GM12878 (cell line): ENCODE results near the gene FAM222A. TPM values are rescaled to one million over a fixed set of nuclear protein-coding genes. Genes with fewer than 3 reads are reported as not detected.

Experiments used
- ATAC-seq: fragments of 200-7000 bp; cut with Tn5 transposase; 3 replicates; pipeline ENCODE4 v1.9.1; 2020; ENCODE audit warnings: mild to moderate bottlenecking, moderate library complexity
- BruUV-seq: library from RNA; stranded (reverse); fragments of 400-500 nt; replicated peaks from 2 replicates; lab custom pipeline; 2021; lab: Mats Ljungman, UMichigan
- CTCF ChIA-PET: fragments of 300-600 bp; sonication (Branson Sonifier 250); formaldehyde crosslinking; extraction: SDS; loops from one replicate; lab custom pipeline; 2021; ENCODE audit warnings: inconsistent platforms; lab: Yijun Ruan, JAX
- POLR2A ChIA-PET: fragments of 350-600 bp; formaldehyde crosslinking; extraction: SDS; loops from one replicate; lab custom pipeline; 2021; ENCODE audit warnings: inconsistent platforms; lab: Charles Lee
- RAD21 ChIA-PET: fragments of 300-600 bp; sonication (Branson Sonifier 250); formaldehyde crosslinking; loops from one replicate; lab custom pipeline; 2023; ENCODE audit warnings: antibody characterized with exemption; ENCODE audit not compliant: unreplicated experiment; lab: Charles Lee
- SMC1A ChIA-PET: fragments of 300-600 bp; sonication (Branson Sonifier 250); formaldehyde crosslinking; loops from one replicate; lab custom pipeline; 2023; ENCODE audit not compliant: unreplicated experiment, uncharacterized antibody; lab: Charles Lee
- DNase-seq: peaks from one replicate; pipeline ENCODE4 v3.0.0-alpha.2; 2011; ENCODE audit warnings: low read depth, low spot score
- FAIRE-seq: peaks from 3 replicates; lab custom pipeline; 2011; peaks lifted over from hg19 to GRCh38; lab: Jason Lieb, UNC
- H2AFZ ChIP-seq: 2 replicates; pipeline ENCODE4 v1.6.0; 2011; ENCODE audit warnings: low read depth, low read length, control low read depth; ENCODE audit not compliant: control insufficient read depth
- H3K27ac ChIP-seq: 2 replicates; pipeline ENCODE4 v1.5.1; 2011; ENCODE audit warnings: control low read depth; ENCODE audit not compliant: control insufficient read depth, insufficient read depth
- H3K27me3 ChIP-seq, 2 experiments: replicated peaks in 1 of 2; 2 replicates each; pipeline versions ENCODE4 v1.6.0 to v1.6.1; 2011; ENCODE audit warnings: low read length in 1 of 2; ENCODE audit not compliant: control insufficient read depth in 2 of 2, insufficient read depth in 2 of 2
- H3K36me3 ChIP-seq, 2 experiments: 2 replicates each; pipeline ENCODE4 v1.5.1; 2011; ENCODE audit warnings: low read length in 1 of 2; ENCODE audit not compliant: control insufficient read depth in 2 of 2, insufficient read depth in 2 of 2
- H3K4me1 ChIP-seq: 2 replicates; pipeline ENCODE4 v1.6.1; 2011; ENCODE audit warnings: mild to moderate bottlenecking, low read length, moderate library complexity, mixed read lengths; ENCODE audit not compliant: control insufficient read depth, insufficient read depth
- H3K4me2 ChIP-seq: 2 replicates; pipeline ENCODE4 v1.6.0; 2011; ENCODE audit warnings: control low read depth; ENCODE audit not compliant: control insufficient read depth, insufficient read depth
- H3K4me3 ChIP-seq: fragments of 200-600 bp; sonication (generic); 2 replicates; pipeline ENCODE4 v1.5.1; 2016
- H3K79me2 ChIP-seq: 2 replicates; pipeline ENCODE4 v1.6.0; 2011; ENCODE audit warnings: low read length; ENCODE audit not compliant: control insufficient read depth, insufficient read depth
- H3K9ac ChIP-seq: 2 replicates; pipeline ENCODE4 v1.8.0; 2011; ENCODE audit warnings: low read length, control low read depth, mixed read lengths; ENCODE audit not compliant: control insufficient read depth, insufficient read depth
- H3K9me3 ChIP-seq: replicated peaks from 3 replicates; pipeline ENCODE4 v1.5.1; 2011; ENCODE audit warnings: mild to moderate bottlenecking, low read length; ENCODE audit not compliant: control insufficient read depth, insufficient read depth
- H4K20me1 ChIP-seq: 2 replicates; pipeline ENCODE4 v1.6.0; 2011; ENCODE audit not compliant: control insufficient read depth, insufficient read depth
- ATF7 ChIP-seq: fragments of 450-650 bp; IDR thresholded peaks from 2 replicates; pipeline ENCODE4 v1.6.1; 2016; ENCODE audit warnings: low read depth, mild to moderate bottlenecking
- CBFB ChIP-seq: IDR thresholded peaks from 2 replicates; pipeline ENCODE4 v1.6.1; 2016; ENCODE audit warnings: antibody characterized with exemption, low read depth
- CREB1 ChIP-seq: IDR thresholded peaks from 2 replicates; pipeline ENCODE4 v1.6.1; 2012; ENCODE audit warnings: low read depth, mild to moderate bottlenecking, inconsistent platforms
- GATAD2B ChIP-seq: fragments of 450-650 bp; conservative IDR thresholded peaks from 2 replicates; pipeline ENCODE4 v1.6.1; 2017; ENCODE audit warnings: low read depth, mild to moderate bottlenecking, moderate library complexity
- MTA2 ChIP-seq: fragments of 450-650 bp; IDR thresholded peaks from 2 replicates; pipeline ENCODE4 v1.6.1; 2016; ENCODE audit warnings: low read depth, mild to moderate bottlenecking, moderate library complexity
- NFYA ChIP-seq: IDR thresholded peaks from 2 replicates; pipeline ENCODE4 v1.6.1; 2011; ENCODE audit warnings: low read depth, mild to moderate bottlenecking, low read length, improper control_type of control experiment, borderline replicate concordance
- POLR2A ChIP-seq: IDR thresholded peaks from 2 replicates; pipeline ENCODE4 v1.6.1; 2011; ENCODE audit warnings: low read depth, mild to moderate bottlenecking, low read length
- RFX5 ChIP-seq: IDR thresholded peaks from 2 replicates; pipeline ENCODE4 v1.6.1; 2011; ENCODE audit warnings: low read depth, low read length, improper control_type of control experiment
- SMAD1 ChIP-seq: fragments of 450-650 bp; IDR thresholded peaks from 2 replicates; pipeline ENCODE4 v1.6.1; 2018; ENCODE audit warnings: mild to moderate bottlenecking, low read depth; ENCODE audit not compliant: partially characterized antibody
- TBL1XR1 ChIP-seq: IDR thresholded peaks from 2 replicates; pipeline ENCODE4 v1.6.1; 2012; ENCODE audit warnings: low read depth, low read length, improper control_type of control experiment
- TCF3 ChIP-seq: IDR thresholded peaks from 2 replicates; pipeline ENCODE4 v1.6.1; 2012; ENCODE audit warnings: low read depth, mild to moderate bottlenecking, low read length, borderline replicate concordance; ENCODE audit not compliant: insufficient read depth
- ZNF274 ChIP-seq: IDR thresholded peaks from one replicate; pipeline ENCODE4 v1.8.0; 2011; ENCODE audit not compliant: insufficient read length, insufficient read depth
- WGBS: methylation state at CpG from one replicate; pipeline ENCODE4 v1.1.6; 2016; ENCODE audit warnings: low lambda C conversion rate; ENCODE audit not compliant: insufficient replicate concordance, insufficient coverage; ENCODE audit errors: missing lambda C conversion rate; 5-methylcytosine and 5-hydroxymethylcytosine counted together
- in situ Hi-C: fragments of 300-500 bp; cut with MboI; formaldehyde crosslinking; loops from 9 replicates; pipeline ENCODE4 v1.14.3; 2018; ENCODE audit warnings: mixed read lengths
- intact Hi-C: fragments of 100-400 bp; cut with micrococcal nuclease; formaldehyde crosslinking; loops from one replicate; pipeline ENCODE4 v1.14.2; 2022; ENCODE audit not compliant: unreplicated experiment
- polyA plus RNA-seq, 11 experiments: library from polyadenylated mRNA; depleted of rRNA in 4 of 11; unstranded in 6 of 11; stranded (reverse) in 5 of 11; fragments of >200 nt; fragmentation: Nextera tagmentation in 4 of 11; fragmentation: Illumina TruSeq in 1 of 11; extraction: Ambion mirVana in 4 of 11; extraction: Trizol in 1 of 11; gene quantifications; 1 replicate in 1 of 11; 2 replicates in 10 of 11; pipeline versions ENCODE4 v1.2.1 to v1.2.3, GENCODE V29; 2011 to 2016; ENCODE audit warnings: inconsistent platforms in 2 of 11, missing spikeins in 2 of 11, low read depth in 1 of 11
- total RNA-seq, 4 experiments: library from RNA; depleted of rRNA in 3 of 4; stranded (reverse); fragments of >200 nt in 3 of 4; fragmentation: Illumina TruSeq in 1 of 4; extraction: Trizol in 1 of 4; gene quantifications; 2 replicates each; pipeline versions ENCODE4 v1.2.1 to v1.2.3, GENCODE V29; 2013 to 2021
- TF ChIP-seq, protein P1 (sequence below): IDR thresholded peaks from 2 replicates; pipeline ENCODE4 v1.6.1; 2011; ENCODE audit warnings: low read depth, low read length, improper control_type of control experiment, borderline replicate concordance
- TF ChIP-seq, protein P2 (sequence below): fragments of 450-650 bp; IDR thresholded peaks from 2 replicates; pipeline ENCODE4 v1.6.1; 2017; ENCODE audit warnings: low read depth, mild to moderate bottlenecking, moderate library complexity
- TF ChIP-seq, protein P3 (sequence below): fragments of 150-350 bp; IDR thresholded peaks from 2 replicates; pipeline ENCODE4 v1.6.1; 2014; ENCODE audit warnings: mild to moderate bottlenecking, low read depth, low read length
- TF ChIP-seq, protein P4 (sequence below): fragments of 450-650 bp; IDR thresholded peaks from 2 replicates; pipeline ENCODE4 v1.6.1; 2017; ENCODE audit warnings: antibody characterized with exemption, mild to moderate bottlenecking, moderate library complexity

The FAM222A gene
- total and polyA plus RNA-seq, 10 of the 15 experiments (the other 5 are each of a cell fraction or from before 2014, with no cell fraction given): 0.04 to 0.49 (median 0.14) TPM; not detected in 3

DNA sequence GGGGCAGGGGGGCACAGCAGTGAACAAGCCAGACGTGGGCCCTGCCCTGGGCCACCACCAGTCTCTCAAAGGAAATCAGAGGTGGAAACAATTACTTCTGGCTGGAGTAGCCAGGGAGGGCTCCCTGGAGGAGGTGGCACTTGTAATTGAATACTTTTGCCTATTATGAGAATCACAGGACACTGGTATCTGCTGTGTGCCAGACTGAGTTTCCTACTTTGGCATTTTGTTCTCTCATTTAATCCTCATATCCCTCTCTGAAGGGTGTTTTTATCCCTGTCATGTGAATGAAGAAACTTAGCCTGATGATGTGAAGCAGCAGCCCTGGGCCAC lies 7.2 kb downstream of the FAM222A start (continued):
- TF ChIP-seq TCF3: no peak
- no peak for TF ChIP-seq CBFB
- TF ChIP-seq, protein P1, sequence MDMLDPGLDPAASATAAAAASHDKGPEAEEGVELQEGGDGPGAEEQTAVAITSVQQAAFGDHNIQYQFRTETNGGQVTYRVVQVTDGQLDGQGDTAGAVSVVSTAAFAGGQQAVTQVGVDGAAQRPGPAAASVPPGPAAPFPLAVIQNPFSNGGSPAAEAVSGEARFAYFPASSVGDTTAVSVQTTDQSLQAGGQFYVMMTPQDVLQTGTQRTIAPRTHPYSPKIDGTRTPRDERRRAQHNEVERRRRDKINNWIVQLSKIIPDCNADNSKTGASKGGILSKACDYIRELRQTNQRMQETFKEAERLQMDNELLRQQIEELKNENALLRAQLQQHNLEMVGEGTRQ: no peak
- TF ChIP-seq, all 136 proteins: peak for 0

DNA sequence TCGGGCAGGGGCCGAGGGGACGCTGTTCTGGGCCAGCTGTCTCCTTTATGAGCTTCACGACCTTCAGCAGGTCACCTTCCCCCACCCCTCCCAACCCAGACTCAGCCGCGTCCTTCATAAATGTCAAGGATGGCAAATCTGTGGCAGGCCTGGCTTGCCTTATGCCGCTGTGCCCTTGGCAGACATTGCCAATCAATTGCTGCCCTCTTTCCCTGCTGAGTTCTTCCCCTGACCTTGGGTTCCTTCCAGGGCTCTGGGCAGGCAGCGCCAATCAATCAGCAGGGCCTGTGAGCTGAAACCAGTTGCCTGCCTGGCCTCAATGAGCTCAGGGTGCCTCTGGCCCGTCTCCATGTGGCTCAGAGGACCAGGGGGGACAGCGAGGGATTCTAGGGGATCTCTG lies 7.7 kb downstream of the FAM222A start:
- intact Hi-C loops (no loop called here), in situ Hi-C loops (no loop called here)
- Histone ChIP-seq H2AFZ (no peak overlapping the region), H3K79me2 (no peaks in the 10 kb centered on the region), H4K20me1 (no peaks in the 10 kb centered on the region), H3K9me3 (no peaks in the 10 kb centered on the region), H3K27me3 (peaks cover 0 to 2% of the 10 kb centered on the region in 2 experiments), H3K36me3 (no peaks in the 10 kb centered on the region), H3K4me3 (no peak overlapping the region), H3K27ac (no peak overlapping the region), H3K4me2 (no peak overlapping the region), H3K4me1 (no peaks in the 10 kb centered on the region), H3K9ac (no peak overlapping the region)
- ATAC-seq (no peak), FAIRE-seq (no peak), DNase-seq (no peak)
- ChIA-PET RAD21 (no interaction called here), SMC1A (no interaction called here), CTCF (interaction anchor here (1.1 kb wide), 1 partner anchor 61 kb away, joined by 3 read pairs; no protein-coding TSS in a partner anchor), POLR2A (no interaction called here)
- WGBS: 35% methylated on average over 10 of the region's 10 CpGs
- BruUV-seq: no TSS peak
- TF ChIP-seq RFX5 (no peak), GATAD2B (no peak), MTA2 (no peak), CREB1 (no peak), SMAD1 (no peak), POLR2A (no peak), TBL1XR1 (no peak), ZNF274 (no peak), ATF7 (no peak), NFYA (no peak)
- TF ChIP-seq, protein P2, sequence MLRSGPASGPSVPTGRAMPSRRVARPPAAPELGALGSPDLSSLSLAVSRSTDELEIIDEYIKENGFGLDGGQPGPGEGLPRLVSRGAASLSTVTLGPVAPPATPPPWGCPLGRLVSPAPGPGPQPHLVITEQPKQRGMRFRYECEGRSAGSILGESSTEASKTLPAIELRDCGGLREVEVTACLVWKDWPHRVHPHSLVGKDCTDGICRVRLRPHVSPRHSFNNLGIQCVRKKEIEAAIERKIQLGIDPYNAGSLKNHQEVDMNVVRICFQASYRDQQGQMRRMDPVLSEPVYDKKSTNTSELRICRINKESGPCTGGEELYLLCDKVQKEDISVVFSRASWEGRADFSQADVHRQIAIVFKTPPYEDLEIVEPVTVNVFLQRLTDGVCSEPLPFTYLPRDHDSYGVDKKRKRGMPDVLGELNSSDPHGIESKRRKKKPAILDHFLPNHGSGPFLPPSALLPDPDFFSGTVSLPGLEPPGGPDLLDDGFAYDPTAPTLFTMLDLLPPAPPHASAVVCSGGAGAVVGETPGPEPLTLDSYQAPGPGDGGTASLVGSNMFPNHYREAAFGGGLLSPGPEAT: no peak
- TF ChIP-seq, protein P3, sequence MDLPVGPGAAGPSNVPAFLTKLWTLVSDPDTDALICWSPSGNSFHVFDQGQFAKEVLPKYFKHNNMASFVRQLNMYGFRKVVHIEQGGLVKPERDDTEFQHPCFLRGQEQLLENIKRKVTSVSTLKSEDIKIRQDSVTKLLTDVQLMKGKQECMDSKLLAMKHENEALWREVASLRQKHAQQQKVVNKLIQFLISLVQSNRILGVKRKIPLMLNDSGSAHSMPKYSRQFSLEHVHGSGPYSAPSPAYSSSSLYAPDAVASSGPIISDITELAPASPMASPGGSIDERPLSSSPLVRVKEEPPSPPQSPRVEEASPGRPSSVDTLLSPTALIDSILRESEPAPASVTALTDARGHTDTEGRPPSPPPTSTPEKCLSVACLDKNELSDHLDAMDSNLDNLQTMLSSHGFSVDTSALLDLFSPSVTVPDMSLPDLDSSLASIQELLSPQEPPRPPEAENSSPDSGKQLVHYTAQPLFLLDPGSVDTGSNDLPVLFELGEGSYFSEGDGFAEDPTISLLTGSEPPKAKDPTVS: no peak
- TF ChIP-seq, protein P4, sequence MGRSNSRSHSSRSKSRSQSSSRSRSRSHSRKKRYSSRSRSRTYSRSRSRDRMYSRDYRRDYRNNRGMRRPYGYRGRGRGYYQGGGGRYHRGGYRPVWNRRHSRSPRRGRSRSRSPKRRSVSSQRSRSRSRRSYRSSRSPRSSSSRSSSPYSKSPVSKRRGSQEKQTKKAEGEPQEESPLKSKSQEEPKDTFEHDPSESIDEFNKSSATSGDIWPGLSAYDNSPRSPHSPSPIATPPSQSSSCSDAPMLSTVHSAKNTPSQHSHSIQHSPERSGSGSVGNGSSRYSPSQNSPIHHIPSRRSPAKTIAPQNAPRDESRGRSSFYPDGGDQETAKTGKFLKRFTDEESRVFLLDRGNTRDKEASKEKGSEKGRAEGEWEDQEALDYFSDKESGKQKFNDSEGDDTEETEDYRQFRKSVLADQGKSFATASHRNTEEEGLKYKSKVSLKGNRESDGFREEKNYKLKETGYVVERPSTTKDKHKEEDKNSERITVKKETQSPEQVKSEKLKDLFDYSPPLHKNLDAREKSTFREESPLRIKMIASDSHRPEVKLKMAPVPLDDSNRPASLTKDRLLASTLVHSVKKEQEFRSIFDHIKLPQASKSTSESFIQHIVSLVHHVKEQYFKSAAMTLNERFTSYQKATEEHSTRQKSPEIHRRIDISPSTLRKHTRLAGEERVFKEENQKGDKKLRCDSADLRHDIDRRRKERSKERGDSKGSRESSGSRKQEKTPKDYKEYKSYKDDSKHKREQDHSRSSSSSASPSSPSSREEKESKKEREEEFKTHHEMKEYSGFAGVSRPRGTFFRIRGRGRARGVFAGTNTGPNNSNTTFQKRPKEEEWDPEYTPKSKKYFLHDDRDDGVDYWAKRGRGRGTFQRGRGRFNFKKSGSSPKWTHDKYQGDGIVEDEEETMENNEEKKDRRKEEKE: no peak
